Upper lobe of left lung (tissue), 6 donors: Measurements from ENCODE around the gene LRP5. TPM values are rescaled to one million over a fixed set of nuclear protein-coding genes. Genes with fewer than 3 reads are reported as not detected.
A peak's percentile ranks its signal among the peaks of the same experiment; 100 is the strongest.

ENCODE experiments used
- ATAC-seq, 2 donors: fragments of 200-7000 bp; cut with Tn5 transposase; one replicate each; pipeline ENCODE4 v1.9.1; 2022; ENCODE audit warnings: mild to moderate bottlenecking in 2 of 2, moderate library complexity in 2 of 2; ENCODE audit not compliant: low FRiP score in 2 of 2
- DNase-seq, 2 donors: peaks; one replicate each; pipeline ENCODE4 v3.0.0-alpha.2; 2019 to 2020
- H3K27ac ChIP-seq, 4 donors: fragments of 200-600 bp; sonication (generic); one replicate each; pipeline ENCODE4 v1.5.1; 2016 to 2019
- H3K27me3 ChIP-seq, 4 donors: fragments of 200-600 bp; sonication (generic); one replicate each; pipeline ENCODE4 v1.5.1; 2017 to 2019
- H3K36me3 ChIP-seq, 4 donors: fragments of 200-600 bp; sonication (generic); one replicate each; pipeline ENCODE4 v1.5.1; 2016 to 2019
- H3K4me1 ChIP-seq, 4 donors: fragments of 200-600 bp; sonication (generic); one replicate each; pipeline ENCODE4 v1.5.1; 2018 to 2019
- H3K4me3 ChIP-seq, 4 donors: fragments of 200-600 bp; sonication (generic); one replicate each; pipeline ENCODE4 v1.5.1; 2017 to 2019; ENCODE audit warnings: mild to moderate bottlenecking in 2 of 4, moderate library complexity in 1 of 4
- H3K9me3 ChIP-seq, 4 donors: fragments of 200-600 bp; sonication (generic); one replicate each; pipeline ENCODE4 v1.5.1; 2018 to 2019
- CTCF ChIP-seq, 6 experiments: fragments of 450-650 bp in 4 of 6; fragments of 200-600 bp in 2 of 6; sonication (generic) in 2 of 6; IDR thresholded peaks; one replicate each; pipeline ENCODE4 v1.5.1; 2016 to 2019; ENCODE audit warnings: antibody characterized with exemption in 6 of 6
- EP300 ChIP-seq, 4 donors: sonication (generic); formaldehyde crosslinking; IDR thresholded peaks; one replicate each; pipeline ENCODE4 v1.5.1; 2017; ENCODE audit warnings: antibody characterized with exemption in 4 of 4, control low read depth in 2 of 4
- POLR2A ChIP-seq, 4 donors: fragments of 450-650 bp; IDR thresholded peaks; one replicate each; pipeline ENCODE4 v1.5.1; 2016 to 2017; ENCODE audit warnings: antibody characterized with exemption in 4 of 4, mild to moderate bottlenecking in 2 of 4
- POLR2AphosphoS5 ChIP-seq, 2 donors: sonication (generic); formaldehyde crosslinking; IDR thresholded peaks; one replicate each; pipeline ENCODE4 v1.5.1; 2017; ENCODE audit warnings: antibody characterized with exemption in 2 of 2
- WGBS, 2 donors: methylation state at CpG; one replicate each; pipeline ENCODE4 v1.1.5; 2017 to 2018; 5-methylcytosine and 5-hydroxymethylcytosine counted together
- total RNA-seq, 6 donors: library from RNA; depleted of rRNA in 4 of 6; stranded (reverse); fragments of >200 nt in 4 of 6; gene quantifications; one replicate each; pipeline versions ENCODE4 v1.1.0 to v1.2.1, GENCODE V29; 2016 to 2021
- donor health status: DM: no; HTN: no; CAD: no; lungs with moderate emphysema.
- donor health status: DM: no; HTN: yes; CAD: no; lungs with severe emphysema.

The LRP5 gene
- total RNA-seq, 6 donors from 2014 or later: 51.5 to 79.4 (median 67.6) TPM

GRCh38 chr11:68337399-68337835 is 25.0 kb downstream of the LRP5 start:
- Histone ChIP-seq H3K27me3 (no peaks in the 10 kb centered on the region), H3K4me3 (no peak overlapping the region), H3K36me3 (no peaks in the 10 kb centered on the region), H3K27ac (peak overlapping the region in 1 of 4 donors; percentile 28), H3K4me1 (peaks cover 31 to 77% (median 42%) of the 10 kb centered on the region in 4 donors), H3K9me3 (no peaks in the 10 kb centered on the region)
- TF ChIP-seq EP300 (IDR thresholded peaks at IDR 0.05): no peak
- TF ChIP-seq POLR2A (IDR thresholded peaks at IDR 0.05): no peak
- TF ChIP-seq CTCF (IDR thresholded peaks at IDR 0.05): no peak
- no peak for TF ChIP-seq POLR2AphosphoS5 (IDR thresholded peaks at IDR 0.05)
- WGBS, 2 donors: 63 to 65% methylated on average over 4 of the region's 4 CpGs
- ATAC-seq: peak in 1 of 2 donors; percentile 30
- no peak for DNase-seq

DNA sequence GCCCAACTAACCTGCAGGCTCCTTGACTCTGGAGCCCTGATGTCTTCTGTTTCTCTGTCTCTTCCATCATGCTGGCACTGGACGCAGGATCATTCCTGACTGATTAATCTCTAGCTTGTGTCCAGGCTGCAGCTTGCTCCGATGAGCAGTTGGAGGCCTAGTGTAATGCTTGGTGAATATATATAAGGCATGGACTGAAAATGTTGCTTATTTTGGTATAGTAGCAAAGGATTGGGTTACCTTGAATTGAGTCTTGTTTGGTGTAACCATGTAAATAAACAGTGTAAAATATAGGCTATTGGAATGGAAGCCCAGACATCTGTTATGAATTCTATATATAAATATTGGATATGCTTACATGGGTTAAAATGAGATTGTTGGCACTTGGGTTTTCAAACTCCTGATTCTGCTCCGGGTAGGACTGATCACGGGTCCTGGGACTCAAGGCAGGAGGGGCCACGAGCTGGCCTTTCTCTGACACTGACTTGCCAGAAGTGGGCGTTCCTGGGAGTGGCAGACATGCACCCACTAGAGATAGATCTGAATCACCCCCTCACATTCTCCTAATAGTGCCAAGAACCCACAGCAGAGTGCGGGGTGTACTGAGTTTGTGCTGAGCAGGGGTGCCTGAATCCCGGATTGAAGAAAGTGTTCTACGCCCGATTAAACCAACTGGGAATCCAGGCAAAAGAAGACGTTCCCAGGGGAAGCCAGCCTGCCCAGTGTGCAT is 25.8 kb downstream of the LRP5 start:
- Histone ChIP-seq H3K9me3 (no peaks in the 10 kb centered on the region), H3K27me3 (no peaks in the 10 kb centered on the region), H3K4me1 (peaks cover 26 to 77% (median 41%) of the 10 kb centered on the region in 4 donors), H3K27ac (peak overlapping the region in 2 of 4 donors; percentile 7 to 28), H3K4me3 (no peak overlapping the region), H3K36me3 (no peaks in the 10 kb centered on the region)
- peak in 1 of 2 donors; percentile 67 for ATAC-seq
- 63 to 65% methylated on average over 9 to 11 of the region's 11 CpGs for WGBS, 2 donors
- DNase-seq: no peak
- TF ChIP-seq EP300 (IDR thresholded peaks at IDR 0.05): no peak
- no peak for TF ChIP-seq POLR2A (IDR thresholded peaks at IDR 0.05)
- TF ChIP-seq POLR2AphosphoS5 (IDR thresholded peaks at IDR 0.05): no peak
- TF ChIP-seq CTCF (IDR thresholded peaks at IDR 0.05): no peak

GRCh38 chr11:68340003-68340767 is 27.8 kb downstream of the LRP5 start:
- DNase-seq (no peak), ATAC-seq (no peak)
- Histone ChIP-seq H3K4me3 (no peak overlapping the region), H3K27ac (peak overlapping the region in 2 of 4 donors; percentile 18 to 81), H3K36me3 (no peaks in the 10 kb centered on the region), H3K9me3 (no peaks in the 10 kb centered on the region), H3K27me3 (no peaks in the 10 kb centered on the region), H3K4me1 (peaks cover 28 to 81% (median 47%) of the 10 kb centered on the region in 4 donors)
- 76 to 80% methylated on average over 16 of the region's 16 CpGs for WGBS, 2 donors
- TF ChIP-seq POLR2AphosphoS5 (IDR thresholded peaks at IDR 0.05) (no peak), CTCF (IDR thresholded peaks at IDR 0.05) (no peak), EP300 (IDR thresholded peaks at IDR 0.05) (no peak), POLR2A (IDR thresholded peaks at IDR 0.05) (no peak)

DNA sequence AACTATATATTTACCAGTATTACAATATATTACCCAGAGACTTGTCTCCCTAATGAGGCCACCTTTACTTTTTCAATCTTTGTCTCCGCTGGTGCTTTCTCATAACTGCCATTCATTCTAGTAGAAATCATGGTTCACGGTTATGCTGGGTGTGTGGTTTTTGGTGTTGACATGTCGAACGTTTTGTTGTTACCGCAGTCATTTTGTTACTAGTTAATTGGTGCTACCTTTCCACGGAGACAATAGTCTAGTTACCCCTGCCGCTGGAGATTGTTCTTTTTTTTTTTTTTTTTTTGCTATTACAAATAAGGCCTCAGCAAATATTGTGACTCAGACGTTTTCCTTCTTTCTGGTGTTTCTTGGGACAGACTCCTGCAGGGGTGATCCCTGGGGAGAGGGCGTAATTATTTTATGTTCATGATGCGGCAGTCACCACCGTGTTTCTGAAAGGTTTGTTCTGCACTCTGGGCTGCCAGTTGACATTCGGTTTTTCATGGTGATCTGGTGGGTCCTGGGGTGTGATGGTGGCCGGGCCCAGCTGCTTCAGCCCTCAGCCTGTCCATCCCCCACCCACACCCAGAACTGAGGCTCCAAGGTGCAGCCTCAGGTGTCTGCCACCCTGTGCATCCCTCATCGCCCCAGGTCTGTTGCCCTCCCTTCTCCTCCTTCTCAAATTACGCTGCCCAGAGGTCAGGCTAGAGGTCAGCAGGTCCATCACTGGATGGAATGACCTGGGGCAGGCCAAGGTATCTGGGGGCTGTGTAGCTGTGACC is 28.6 kb downstream of the LRP5 start:
- 68% methylated on average over 14 to 15 of the region's 15 CpGs for WGBS, 2 donors
- ATAC-seq: no peak
- H3K36me3 ChIP-seq: no peaks in the 10 kb centered on the region
- no peak overlapping the region for H3K4me3 ChIP-seq
- H3K27ac ChIP-seq: peak overlapping the region in 3 of 4 donors; percentile 81 to 82 (median 82)
- no peaks in the 10 kb centered on the region for H3K9me3 ChIP-seq
- no peak for TF ChIP-seq EP300 (IDR thresholded peaks at IDR 0.05)
- no peak for TF ChIP-seq CTCF (IDR thresholded peaks at IDR 0.05)
- peaks cover 28 to 81% (median 47%) of the 10 kb centered on the region in 4 donors for H3K4me1 ChIP-seq
- no peak for DNase-seq
- no peaks in the 10 kb centered on the region for H3K27me3 ChIP-seq
